Heart right ventricle (tissue), 16 donors: Measurements from ENCODE around the gene ZFYVE21. TPM values are rescaled to one million over a fixed set of nuclear protein-coding genes. Genes with fewer than 3 reads are reported as not detected.

Experiments
- ATAC-seq, 8 donors: fragments of 200-7000 bp; cut with Tn5 transposase; one replicate each; pipeline ENCODE4 v1.9.1; 2020; ENCODE audit warnings: mild to moderate bottlenecking in 8 of 8, moderate library complexity in 8 of 8, moderate number of reproducible peaks in 1 of 8
- DNase-seq, 2 donors: peaks; one replicate each; pipeline ENCODE4 v3.0.0-alpha.2; 2020
- H3K27ac ChIP-seq, 10 donors: fragments of 200-600 bp; sonication (generic) in 2 of 10; one replicate each; pipeline versions ENCODE4 v1.5.0 to v1.8.0; 2020 to 2022; ENCODE audit warnings: mild to moderate bottlenecking in 3 of 10
- H3K27me3 ChIP-seq, 7 donors: fragments of 200-600 bp; one replicate each; pipeline ENCODE4 v1.8.0; 2021 to 2022; ENCODE audit warnings: mild to moderate bottlenecking in 2 of 7
- H3K36me3 ChIP-seq, 9 donors: fragments of 200-600 bp; sonication (generic) in 1 of 9; one replicate each; pipeline versions ENCODE4 v1.5.0 to v1.8.0; 2020 to 2022; ENCODE audit warnings: mild to moderate bottlenecking in 2 of 9
- H3K4me1 ChIP-seq, 9 donors: fragments of 200-600 bp; sonication (generic) in 1 of 9; one replicate each; pipeline versions ENCODE4 v1.5.0 to v1.8.0; 2020 to 2022; ENCODE audit warnings: mild to moderate bottlenecking in 4 of 9
- H3K4me3 ChIP-seq, 10 donors: fragments of 200-600 bp; sonication (generic) in 2 of 10; one replicate each; pipeline versions ENCODE4 v1.5.0 to v1.8.0; 2020 to 2022; ENCODE audit warnings: mild to moderate bottlenecking in 7 of 10, moderate library complexity in 2 of 10
- H3K9me3 ChIP-seq, 11 donors: fragments of 200-600 bp in 10 of 11; sonication (generic) in 2 of 11; one replicate each; pipeline versions ENCODE4 v1.5.0 to v1.8.0; 2013 to 2022; ENCODE audit warnings: mild to moderate bottlenecking in 2 of 11, control low read depth in 1 of 11, moderate library complexity in 1 of 11
- WGBS, 2 donors: extraction: QIAGEN DNeasy Blood & Tissue Kit; methylation state at CpG; one replicate each; pipeline ENCODE4 v1.1.7; 2013; ENCODE audit warnings: inconsistent platforms in 1 of 2; 5-methylcytosine and 5-hydroxymethylcytosine counted together
- intact Hi-C, 10 donors: fragments of 100-400 bp; cut with DNase I; formaldehyde crosslinking; loops; one replicate each; pipeline versions ENCODE4 v1.11.1 to v1.14.2; 2022
- polyA plus RNA-seq, 2 donors: library from polyadenylated mRNA; stranded (reverse); fragments of 200-250 nt; gene quantifications; one replicate each; pipeline ENCODE4 v1.2.3, GENCODE V29; 2013
- total RNA-seq, 10 donors: library from RNA; stranded (reverse); fragmentation: NEBNext Ultra II Directional in 3 of 10; extraction: Animal tissue kit (Norgen Biotek cat#: 25700) in 3 of 10; gene quantifications; one replicate each; pipeline versions ENCODE4 v1.2.1 to v1.2.4, GENCODE V29; 2021 to 2023
- TF ChIP-seq, protein P1 (sequence below), 9 donors: fragments of 200-600 bp; sonication (generic) in 2 of 9; IDR thresholded peaks; one replicate each; pipeline versions ENCODE4 v1.5.0 to v1.8.0; 2021 to 2022; ENCODE audit warnings: antibody characterized with exemption in 9 of 9, mild to moderate bottlenecking in 5 of 9, moderate library complexity in 1 of 9
- donor health status: Arrhythmogenic right ventricular cardiomyopathy.
- donor health status: ischemic (EF 13 %, LVEDD 7.1; RV severe dilation, severe dysfunction).
- donor health status: healthy with polysubstance abuse.
- donor health status: DM: no; HTN: yes; CAD: no.
- donor health status: DM: no; HTN: no; CAD: no.
- donor health status: ischemic (EF 25% LVEDD 6.9; RV normal size, moderate dysfunction).
- donor health status: ischemic (EF 25% LVEDD 5.7; RV mildly dilated, moderate dysfunction).
- donor health status: healthy.
- donor health status: DM: yes; HTN: yes; CAD: no.
- donor health status: Ischemic cardiomyopathy.
- donor health status: ischemic (EF 35%, LVEDD 5.7; RV mildly dilated, moderate dysfunction).
- donor health status: nonischemic (EF 11% LVEDD 7.7; RV severe dilation, severe dysfunction).
- donor health status: DM: yes; HTN: yes; CAD: no.
- donor health status: PGD.
- donor health status: ischemic (EF 29% LVEDD 5.4; RV normal size, mild dysfunction).
- donor health status: nonischemic (EF 23%, LVEDD 6.1; RV moderate dilation, normal function).

ZFYVE21 gene
- total and polyA plus RNA-seq, 12 donors = 43.5 to 88.8 (median 54.5) TPM

DNA sequence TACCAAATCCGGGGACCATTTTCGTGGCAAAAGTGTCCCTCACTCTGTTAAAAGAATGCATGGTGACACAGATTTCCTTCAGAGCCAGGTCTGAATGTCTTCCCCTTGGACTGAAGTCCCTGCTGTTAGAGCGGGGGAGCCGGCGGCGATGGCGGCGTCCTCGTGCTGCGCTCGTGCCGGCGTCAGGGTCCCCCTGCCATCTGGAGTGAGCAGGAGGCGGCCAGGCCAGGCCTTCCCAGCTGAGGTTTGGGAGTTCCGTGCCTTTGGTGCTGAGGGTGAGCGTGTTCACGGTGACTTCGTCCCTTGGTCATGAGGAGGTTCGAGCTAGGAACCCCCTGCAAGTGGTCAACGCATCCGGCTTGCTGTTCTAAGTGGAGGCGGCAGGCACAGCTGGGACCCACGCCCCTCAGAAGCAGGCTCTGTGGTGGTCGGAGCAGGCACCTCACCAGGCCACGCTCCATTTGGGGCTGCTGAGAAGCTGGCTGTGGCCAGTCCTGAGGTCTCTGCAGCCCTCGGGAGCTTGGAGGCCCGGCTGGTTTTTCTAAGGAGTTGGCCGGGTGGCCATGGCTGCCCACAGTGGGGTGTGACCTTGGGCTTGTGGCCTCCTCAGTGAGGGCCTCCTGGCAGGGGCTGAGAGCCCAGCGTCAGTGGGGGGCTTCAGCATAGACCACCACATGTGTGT, 9.5 kb downstream of the ZFYVE21 start:
- Histone ChIP-seq H3K9me3 (no peaks in the 10 kb centered on the region), H3K36me3 (peaks cover 0 to 41% (median 15%) of the 10 kb centered on the region in 9 donors), H3K27me3 (no peaks in the 10 kb centered on the region), H3K27ac (peak overlapping the region in 7 of 10 donors; percentile 3 to 79 (median 56)), H3K4me3 (no peak overlapping the region), H3K4me1 (peaks cover 19 to 70% (median 50%) of the 10 kb centered on the region in 9 donors)
- DNase-seq (peak in 1 of 2 donors; percentile 7), ATAC-seq (no peak)
- 92 to 93% methylated on average over 29 of the region's 29 CpGs for WGBS, 2 donors
- TF ChIP-seq, protein P1, sequence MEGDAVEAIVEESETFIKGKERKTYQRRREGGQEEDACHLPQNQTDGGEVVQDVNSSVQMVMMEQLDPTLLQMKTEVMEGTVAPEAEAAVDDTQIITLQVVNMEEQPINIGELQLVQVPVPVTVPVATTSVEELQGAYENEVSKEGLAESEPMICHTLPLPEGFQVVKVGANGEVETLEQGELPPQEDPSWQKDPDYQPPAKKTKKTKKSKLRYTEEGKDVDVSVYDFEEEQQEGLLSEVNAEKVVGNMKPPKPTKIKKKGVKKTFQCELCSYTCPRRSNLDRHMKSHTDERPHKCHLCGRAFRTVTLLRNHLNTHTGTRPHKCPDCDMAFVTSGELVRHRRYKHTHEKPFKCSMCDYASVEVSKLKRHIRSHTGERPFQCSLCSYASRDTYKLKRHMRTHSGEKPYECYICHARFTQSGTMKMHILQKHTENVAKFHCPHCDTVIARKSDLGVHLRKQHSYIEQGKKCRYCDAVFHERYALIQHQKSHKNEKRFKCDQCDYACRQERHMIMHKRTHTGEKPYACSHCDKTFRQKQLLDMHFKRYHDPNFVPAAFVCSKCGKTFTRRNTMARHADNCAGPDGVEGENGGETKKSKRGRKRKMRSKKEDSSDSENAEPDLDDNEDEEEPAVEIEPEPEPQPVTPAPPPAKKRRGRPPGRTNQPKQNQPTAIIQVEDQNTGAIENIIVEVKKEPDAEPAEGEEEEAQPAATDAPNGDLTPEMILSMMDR (IDR thresholded peaks at IDR 0.05) = no peak
- intact Hi-C loops = no loop called here

- Histone ChIP-seq H3K4me1 (peaks cover 19 to 78% (median 53%) of the 10 kb centered on the region in 9 donors), H3K27ac (peak overlapping the region in 2 of 10 donors; percentile 13 to 27), H3K27me3 (no peaks in the 10 kb centered on the region), H3K36me3 (peaks cover 0 to 48% (median 15%) of the 10 kb centered on the region in 9 donors), H3K4me3 (no peak overlapping the region), H3K9me3 (no peaks in the 10 kb centered on the region)
- peak in 1 of 2 donors; percentile 9 for DNase-seq
- no peak for ATAC-seq
- 94 to 95% methylated on average over 16 of the region's 16 CpGs for WGBS, 2 donors
- TF ChIP-seq, protein P1 (IDR thresholded peaks at IDR 0.05) = no peak
- intact Hi-C loops = no loop called here
Observed at GRCh38 chr14:103725739-103726395, 10.3 kb downstream of the ZFYVE21 start.

DNA sequence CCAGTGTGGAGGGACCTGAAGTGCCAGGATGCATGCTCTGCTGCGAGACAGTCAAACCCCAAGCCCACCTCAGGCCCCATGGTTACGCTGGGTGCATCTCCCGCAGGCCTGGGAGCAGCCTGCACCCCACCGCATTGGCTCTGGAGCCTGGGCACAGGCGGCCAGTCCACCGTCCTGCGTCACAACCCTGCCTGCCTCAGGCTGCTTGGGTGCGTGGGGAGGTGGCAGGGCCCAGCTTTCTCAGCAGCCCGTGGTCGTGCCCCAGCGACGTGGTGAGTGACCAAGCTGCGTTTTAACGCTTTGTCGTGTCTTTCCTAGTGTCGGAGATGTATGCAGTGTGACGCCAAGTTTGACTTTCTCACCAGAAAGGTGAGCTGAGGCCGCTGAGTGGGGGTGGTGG, 10.9 kb downstream of the ZFYVE21 start:
- Histone ChIP-seq H3K4me3 (no peak overlapping the region), H3K9me3 (no peaks in the 10 kb centered on the region), H3K36me3 (peaks cover 0 to 50% (median 15%) of the 10 kb centered on the region in 9 donors), H3K4me1 (peaks cover 19 to 83% (median 47%) of the 10 kb centered on the region in 9 donors), H3K27ac (no peak overlapping the region), H3K27me3 (no peaks in the 10 kb centered on the region)
- 95% methylated on average over 18 of the region's 18 CpGs for WGBS, 2 donors
- TF ChIP-seq, protein P1 (IDR thresholded peaks at IDR 0.05) = no peak
- intact Hi-C loops = no loop called here
- DNase-seq (peak in 1 of 2 donors; percentile 8), ATAC-seq (no peak)

DNA sequence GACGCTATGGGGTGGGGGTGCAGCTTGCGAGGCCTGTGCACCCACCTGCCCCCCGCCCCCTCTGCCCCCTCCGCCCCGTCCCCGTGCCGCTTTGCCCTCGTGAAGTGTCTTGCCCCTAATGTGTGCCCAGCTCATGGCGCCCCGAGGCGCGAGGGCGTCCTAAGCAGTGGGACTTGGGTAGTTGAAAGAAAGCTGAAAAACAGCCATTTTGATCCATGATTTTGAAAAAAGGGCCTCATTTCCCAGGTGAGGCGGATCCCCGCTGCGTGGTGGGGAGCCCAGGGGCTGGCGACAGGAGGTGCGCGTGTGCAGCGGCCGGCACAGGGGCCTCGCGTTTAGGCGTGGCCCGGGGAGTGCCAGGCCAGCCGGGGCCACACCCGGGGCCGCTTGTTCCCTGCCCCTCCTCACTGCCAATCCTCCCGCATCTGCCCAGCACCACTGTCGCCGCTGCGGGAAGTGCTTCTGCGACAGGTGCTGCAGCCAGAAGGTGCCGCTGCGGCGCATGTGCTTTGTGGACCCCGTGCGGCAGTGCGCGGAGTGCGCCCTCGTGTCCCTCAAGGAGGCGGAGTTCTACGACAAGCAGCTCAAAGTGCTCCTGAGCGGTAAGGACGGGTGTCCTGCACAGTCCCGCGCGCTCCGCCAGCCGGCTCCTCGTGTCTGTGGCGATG, 11.8 kb downstream of the ZFYVE21 start:
- whole genome bisulfite sequencing, 2 donors = 85 to 86% methylated on average over 53 of the region's 53 CpGs
- Histone ChIP-seq H3K36me3 (peaks cover 0 to 59% (median 24%) of the 10 kb centered on the region in 9 donors), H3K27me3 (no peaks in the 10 kb centered on the region), H3K4me3 (no peak overlapping the region), H3K4me1 (peaks cover 19 to 83% (median 42%) of the 10 kb centered on the region in 9 donors), H3K27ac (no peak overlapping the region), H3K9me3 (no peaks in the 10 kb centered on the region)
- TF ChIP-seq, protein P1 (IDR thresholded peaks at IDR 0.05) = no peak
- intact Hi-C loops = no loop called here
- no peak for ATAC-seq
- peak in 1 of 2 donors; percentile 12 for DNase-seq
